HEK293 (cell line): ENCODE data around the gene CCDC81.

Source experiments
- CTCF ChIA-PET: fragments of 350-600 bp; formaldehyde crosslinking; extraction: SDS; loops from one replicate; lab custom pipeline; 2021; ENCODE audit warnings: antibody characterized with exemption; lab: Yijun Ruan, JAX
- POLR2A ChIA-PET: fragments of 300-600 bp; formaldehyde crosslinking; extraction: SDS; loops from one replicate; lab custom pipeline; 2020; ENCODE audit warnings: antibody characterized with exemption, inconsistent platforms; lab: Yijun Ruan, JAX
- H3K27ac ChIP-seq: fragments of 200-500 bp; sonication (Bioruptor generic); 2 replicates; pipeline ENCODE4 v1.5.1; 2014; ENCODE audit warnings: low read depth, low read length, control low read depth, inconsistent platforms; ENCODE audit errors: extremely low read depth
- H3K36me3 ChIP-seq, 2 experiments: fragments of 200-500 bp in 1 of 2; sonication (Bioruptor generic) in 1 of 2; 1 replicate in 1 of 2; 2 replicates in 1 of 2; pipeline ENCODE4 v1.5.1; 2014 to 2017; ENCODE audit warnings: inconsistent platforms in 2 of 2, low read length in 2 of 2; ENCODE audit not compliant: control insufficient read depth in 2 of 2, insufficient read depth in 1 of 2
- H3K4me1 ChIP-seq: fragments of 200-500 bp; sonication (Bioruptor generic); 2 replicates; pipeline ENCODE4 v1.5.1; 2014; ENCODE audit warnings: mild to moderate bottlenecking, low read length, inconsistent platforms; ENCODE audit not compliant: control insufficient read depth, insufficient read depth
- H3K4me3 ChIP-seq: 2 replicates; pipeline ENCODE4 v1.5.1; 2011; ENCODE audit warnings: low read depth, mild to moderate bottlenecking, control low read depth, low read length, moderate library complexity
- H3K9me3 ChIP-seq: fragments of 200-500 bp; sonication (Bioruptor generic); 2 replicates; pipeline ENCODE4 v1.5.1; 2014; ENCODE audit warnings: low read depth, low read length, inconsistent platforms; ENCODE audit not compliant: control insufficient read depth, insufficient read depth
- EGR2 ChIP-seq: fragments of 450-650 bp; formaldehyde crosslinking; IDR thresholded peaks from 2 replicates; pipeline ENCODE4 v1.5.1; 2016; ENCODE audit warnings: low read depth, missing biosample characterization, missing genetic modification characterization
- KLF17 ChIP-seq: fragments of 450-650 bp; formaldehyde crosslinking; IDR thresholded peaks from 2 replicates; pipeline ENCODE4 v1.5.1; 2016; ENCODE audit warnings: missing biosample characterization, missing genetic modification characterization
- KLF7 ChIP-seq: fragments of 450-650 bp; formaldehyde crosslinking; IDR thresholded peaks from 2 replicates; pipeline ENCODE4 v1.5.1; 2016; ENCODE audit warnings: missing biosample characterization, missing genetic modification characterization, borderline replicate concordance
- MEIS1 ChIP-seq: sonication (generic); formaldehyde crosslinking; IDR thresholded peaks from 2 replicates; pipeline ENCODE4 v1.8.1; 2022; ENCODE audit warnings: missing genetic modification reagents, mild to moderate bottlenecking, borderline replicate concordance
- SP2 ChIP-seq: fragments of 450-650 bp; formaldehyde crosslinking; IDR thresholded peaks from 2 replicates; pipeline ENCODE4 v1.5.1; 2016; ENCODE audit warnings: missing biosample characterization, missing genetic modification characterization
- SP3 ChIP-seq: fragments of 450-650 bp; formaldehyde crosslinking; IDR thresholded peaks from 2 replicates; pipeline ENCODE4 v1.5.1; 2016; ENCODE audit warnings: missing biosample characterization, missing genetic modification characterization
- ZBTB20 ChIP-seq: fragments of 450-650 bp; formaldehyde crosslinking; IDR thresholded peaks from 2 replicates; pipeline ENCODE4 v1.5.1; 2016; ENCODE audit warnings: missing biosample characterization, missing genetic modification characterization
- ZEB2 ChIP-seq: fragments of 450-650 bp; formaldehyde crosslinking; IDR thresholded peaks from 2 replicates; pipeline ENCODE4 v1.5.1; 2016; ENCODE audit warnings: missing biosample characterization, missing genetic modification characterization
- ZFP69B ChIP-seq: fragments of 450-650 bp; formaldehyde crosslinking; IDR thresholded peaks from 2 replicates; pipeline ENCODE4 v1.5.1; 2016; ENCODE audit warnings: missing biosample characterization, missing genetic modification characterization
- ZNF112 ChIP-seq: fragments of 450-650 bp; formaldehyde crosslinking; IDR thresholded peaks from 2 replicates; pipeline ENCODE4 v1.5.0; 2017; ENCODE audit warnings: missing biosample characterization, missing genetic modification characterization
- ZNF2 ChIP-seq: fragments of 450-650 bp; formaldehyde crosslinking; IDR thresholded peaks from 2 replicates; pipeline ENCODE4 v1.5.1; 2016; ENCODE audit warnings: missing biosample characterization, missing genetic modification characterization
- ZNF239 ChIP-seq: fragments of 450-650 bp; formaldehyde crosslinking; IDR thresholded peaks from 2 replicates; pipeline ENCODE4 v1.5.1; 2016; ENCODE audit warnings: missing biosample characterization, missing genetic modification characterization
- ZNF248 ChIP-seq: fragments of 450-650 bp; formaldehyde crosslinking; IDR thresholded peaks from 2 replicates; pipeline ENCODE4 v1.5.1; 2017; ENCODE audit warnings: missing biosample characterization, missing genetic modification characterization
- ZNF274 ChIP-seq, 2 experiments: fragments of 200-500 bp in 1 of 2; fragments of 450-650 bp in 1 of 2; sonication (Bioruptor generic) in 1 of 2; formaldehyde crosslinking in 1 of 2; IDR thresholded peaks; 2 replicates each; pipeline versions ENCODE4 v1.5.1 to v1.6.1; 2014 to 2016; ENCODE audit warnings: borderline replicate concordance in 1 of 2, inconsistent platforms in 1 of 2, low read length in 1 of 2, missing biosample characterization in 1 of 2, missing genetic modification characterization in 1 of 2
- ZNF37A ChIP-seq: fragments of 450-650 bp; IDR thresholded peaks from 2 replicates; pipeline ENCODE4 v1.5.1; 2018; ENCODE audit warnings: missing biosample characterization, missing genetic modification characterization
- ZNF555 ChIP-seq: fragments of 450-650 bp; formaldehyde crosslinking; conservative IDR thresholded peaks from 2 replicates; pipeline ENCODE4 v1.5.1; 2017; ENCODE audit warnings: missing biosample characterization, mild to moderate bottlenecking, missing genetic modification characterization, inconsistent platforms
- ZNF596 ChIP-seq: fragments of 450-650 bp; IDR thresholded peaks from 2 replicates; pipeline ENCODE4 v1.5.0; 2018; ENCODE audit warnings: missing biosample characterization, mild to moderate bottlenecking, missing genetic modification characterization, moderate library complexity
- ZNF660 ChIP-seq: fragments of 450-650 bp; IDR thresholded peaks from 2 replicates; pipeline ENCODE4 v1.5.1; 2018; ENCODE audit warnings: missing biosample characterization, mild to moderate bottlenecking, missing genetic modification characterization
- ZNF747 ChIP-seq: fragments of 450-650 bp; formaldehyde crosslinking; IDR thresholded peaks from 2 replicates; pipeline ENCODE4 v1.5.1; 2016; ENCODE audit warnings: missing biosample characterization, missing genetic modification characterization
- ZSCAN30 ChIP-seq: fragments of 450-650 bp; IDR thresholded peaks from 2 replicates; pipeline ENCODE4 v1.5.1; 2018; ENCODE audit warnings: missing biosample characterization, mild to moderate bottlenecking, missing genetic modification characterization, moderate library complexity
- ZSCAN4 ChIP-seq: fragments of 450-650 bp; formaldehyde crosslinking; IDR thresholded peaks from 2 replicates; pipeline ENCODE4 v1.5.1; 2017; ENCODE audit warnings: missing biosample characterization, missing genetic modification characterization
- ZXDB ChIP-seq: fragments of 450-650 bp; formaldehyde crosslinking; IDR thresholded peaks from 2 replicates; pipeline ENCODE4 v1.5.1; 2016; ENCODE audit warnings: missing biosample characterization, missing genetic modification characterization
- TF ChIP-seq, protein P1 (sequence below): fragments of 450-650 bp; formaldehyde crosslinking; IDR thresholded peaks from 2 replicates; pipeline ENCODE4 v1.5.1; 2017; ENCODE audit warnings: missing biosample characterization, mild to moderate bottlenecking, missing genetic modification characterization, moderate library complexity
- TF ChIP-seq, protein P2 (sequence below): fragments of 450-650 bp; formaldehyde crosslinking; IDR thresholded peaks from 2 replicates; pipeline ENCODE4 v1.5.1; 2016; ENCODE audit warnings: missing biosample characterization, missing genetic modification characterization

Gene CCDC81

GRCh38 chr11:86443415-86443814 is 68.7 kb downstream of the CCDC81 start:
- CTCF ChIA-PET, result no interaction called here
- H3K36me3 ChIP-seq, result no peaks in the 10 kb centered on the region
- POLR2A ChIA-PET, result no interaction called here
- H3K4me3 ChIP-seq, result no peak overlapping the region
- no peak for TF ChIP-seq ZFP69B
- TF ChIP-seq KLF17 (tag by site-specific recombination), result no peak
- no peak for TF ChIP-seq ZNF2 (tag by site-specific recombination)
- TF ChIP-seq ZXDB (tag by site-specific recombination), result no peak
- TF ChIP-seq KLF7 (tag by site-specific recombination), result no peak
- H3K27ac ChIP-seq, result no peak overlapping the region
- H3K9me3 ChIP-seq, result no peaks in the 10 kb centered on the region
- H3K4me1 ChIP-seq, result no peaks in the 10 kb centered on the region

DNA sequence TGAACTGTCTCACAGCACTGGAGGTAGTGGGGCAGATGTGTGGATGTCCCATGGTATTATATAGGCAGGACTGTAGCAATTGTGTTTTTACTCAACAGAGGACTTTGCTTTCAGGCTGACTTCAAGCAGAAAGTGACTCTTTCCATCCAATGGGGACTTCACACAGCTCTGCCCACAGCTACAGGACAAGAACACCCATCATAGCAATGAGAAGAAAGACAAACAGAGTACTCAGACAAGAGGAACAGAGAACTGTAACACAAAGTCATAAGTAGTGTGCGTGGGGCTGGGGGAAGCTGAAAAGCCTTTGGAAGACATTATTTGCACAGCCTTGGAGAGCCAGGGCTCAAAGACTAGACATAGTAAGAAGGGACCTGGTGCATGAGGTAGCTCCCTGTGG is 70.3 kb downstream of the CCDC81 start:
- Histone ChIP-seq H3K36me3 (no peaks in the 10 kb centered on the region), H3K27ac (no peak overlapping the region), H3K9me3 (no peaks in the 10 kb centered on the region), H3K4me3 (no peak overlapping the region), H3K4me1 (no peaks in the 10 kb centered on the region)
- TF ChIP-seq ZNF239 (tag by site-specific recombination) (no peak), ZNF274 (IDR thresholded peaks at IDR 0.05; ENCODE audit: low read length) (no peak), ZNF274 (tag by site-specific recombination; IDR thresholded peaks at IDR 0.05; ENCODE audit: borderline replicate concordance) (no peak), ZNF37A (tag by site-specific recombination) (no peak), ZNF555 (tag by site-specific recombination) (no peak), EGR2 (no peak)
- ChIA-PET POLR2A (no interaction called here), CTCF (interaction anchor here (0.7 to 1.7 kb wide), 2 partner anchors 10 to 25 kb away, joined by 3 to 6 read pairs; no protein-coding TSS in a partner anchor)

- no peak overlapping the region for H3K4me3 ChIP-seq
Observed at GRCh38 chr11:86446163-86446923, 71.7 kb downstream of the CCDC81 start.

More at GRCh38 chr11:86446163-86446923, 71.7 kb downstream of the CCDC81 start:
- TF ChIP-seq MEIS1 (CRISPR knock-in tag), result no peak
- TF ChIP-seq ZBTB20 (tag by site-specific recombination), result no peak
- no peak for TF ChIP-seq ZSCAN30 (tag by site-specific recombination)
- no peak for TF ChIP-seq SP3 (tag by site-specific recombination)
- no peak for TF ChIP-seq ZEB2 (tag by site-specific recombination)
- TF ChIP-seq ZNF747 (tag by site-specific recombination), result no peak
- TF ChIP-seq ZNF660 (tag by site-specific recombination), result no peak
- TF ChIP-seq, protein P1, sequence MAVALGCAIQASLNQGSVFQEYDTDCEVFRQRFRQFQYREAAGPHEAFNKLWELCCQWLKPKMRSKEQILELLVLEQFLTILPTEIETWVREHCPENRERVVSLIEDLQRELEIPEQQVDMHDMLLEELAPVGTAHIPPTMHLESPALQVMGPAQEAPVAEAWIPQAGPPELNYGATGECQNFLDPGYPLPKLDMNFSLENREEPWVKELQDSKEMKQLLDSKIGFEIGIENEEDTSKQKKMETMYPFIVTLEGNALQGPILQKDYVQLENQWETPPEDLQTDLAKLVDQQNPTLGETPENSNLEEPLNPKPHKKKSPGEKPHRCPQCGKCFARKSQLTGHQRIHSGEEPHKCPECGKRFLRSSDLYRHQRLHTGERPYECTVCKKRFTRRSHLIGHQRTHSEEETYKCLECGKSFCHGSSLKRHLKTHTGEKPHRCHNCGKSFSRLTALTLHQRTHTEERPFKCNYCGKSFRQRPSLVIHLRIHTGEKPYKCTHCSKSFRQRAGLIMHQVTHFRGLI (tag by site-specific recombination), result no peak
- TF ChIP-seq ZNF112, result no peak
- no peak for TF ChIP-seq ZSCAN4 (tag by site-specific recombination)
- no peak for TF ChIP-seq ZNF596 (tag by site-specific recombination)
- TF ChIP-seq SP2 (tag by site-specific recombination), result no peak
- TF ChIP-seq, protein P2, sequence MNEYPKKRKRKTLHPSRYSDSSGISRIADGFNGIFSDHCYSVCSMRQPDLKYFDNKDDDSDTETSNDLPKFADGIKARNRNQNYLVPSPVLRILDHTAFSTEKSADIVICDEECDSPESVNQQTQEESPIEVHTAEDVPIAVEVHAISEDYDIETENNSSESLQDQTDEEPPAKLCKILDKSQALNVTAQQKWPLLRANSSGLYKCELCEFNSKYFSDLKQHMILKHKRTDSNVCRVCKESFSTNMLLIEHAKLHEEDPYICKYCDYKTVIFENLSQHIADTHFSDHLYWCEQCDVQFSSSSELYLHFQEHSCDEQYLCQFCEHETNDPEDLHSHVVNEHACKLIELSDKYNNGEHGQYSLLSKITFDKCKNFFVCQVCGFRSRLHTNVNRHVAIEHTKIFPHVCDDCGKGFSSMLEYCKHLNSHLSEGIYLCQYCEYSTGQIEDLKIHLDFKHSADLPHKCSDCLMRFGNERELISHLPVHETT (tag by site-specific recombination), result no peak
- no peak for TF ChIP-seq ZNF248 (tag by site-specific recombination)
- ChIA-PET POLR2A (no interaction called here), CTCF (interaction anchor here (1.7 kb wide), 1 partner anchor 8 kb away, joined by 6 read pairs; no protein-coding TSS in a partner anchor)
- Histone ChIP-seq H3K4me1 (no peaks in the 10 kb centered on the region), H3K27ac (no peak overlapping the region), H3K36me3 (no peaks in the 10 kb centered on the region), H3K9me3 (no peaks in the 10 kb centered on the region)
